HG02943 (cell line): ENCODE data around the gene CPNE7.

Source experiments
- ATAC-seq: cut with Tn5 transposase; IDR thresholded peaks from one replicate; pipeline ENCODE4 v1.9.1; 2021; ENCODE audit warnings: mild to moderate bottlenecking, low read depth, moderate library complexity; ENCODE audit not compliant: unreplicated experiment

The CPNE7 gene

DNA sequence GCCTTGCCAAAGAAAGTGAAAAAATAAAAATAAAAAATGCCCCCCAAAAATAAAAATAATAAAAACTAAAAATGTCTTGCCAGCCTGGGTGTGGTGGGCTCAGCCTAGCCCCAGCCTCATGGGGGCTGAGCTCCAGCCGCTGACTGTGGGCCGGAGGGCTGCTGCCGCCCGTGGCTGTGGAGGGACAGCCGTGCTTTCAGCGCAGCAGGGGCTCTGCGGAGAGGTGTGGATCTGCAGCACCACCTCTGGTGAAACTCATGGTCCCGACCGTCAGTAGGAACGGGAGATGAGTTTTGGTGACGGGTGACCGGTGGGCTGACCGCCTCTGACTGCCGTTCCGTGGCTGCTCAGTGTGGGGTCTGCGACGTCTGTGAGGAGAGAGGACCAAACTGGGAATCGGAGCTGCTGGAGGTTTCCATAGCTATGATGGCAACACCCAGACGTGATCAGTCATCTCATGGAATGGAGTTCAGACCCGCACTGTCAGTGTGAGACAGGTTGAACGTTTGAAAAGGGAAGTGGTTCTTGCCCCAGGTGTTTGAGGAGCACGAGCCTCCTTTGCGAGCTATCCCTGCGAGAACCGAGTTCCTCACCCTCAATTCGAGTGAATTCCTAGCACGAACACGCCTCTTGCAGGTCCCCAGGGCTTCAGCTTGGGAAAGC lies 27.1 kb upstream of the CPNE7 start:
- no peak for ATAC-seq

DNA sequence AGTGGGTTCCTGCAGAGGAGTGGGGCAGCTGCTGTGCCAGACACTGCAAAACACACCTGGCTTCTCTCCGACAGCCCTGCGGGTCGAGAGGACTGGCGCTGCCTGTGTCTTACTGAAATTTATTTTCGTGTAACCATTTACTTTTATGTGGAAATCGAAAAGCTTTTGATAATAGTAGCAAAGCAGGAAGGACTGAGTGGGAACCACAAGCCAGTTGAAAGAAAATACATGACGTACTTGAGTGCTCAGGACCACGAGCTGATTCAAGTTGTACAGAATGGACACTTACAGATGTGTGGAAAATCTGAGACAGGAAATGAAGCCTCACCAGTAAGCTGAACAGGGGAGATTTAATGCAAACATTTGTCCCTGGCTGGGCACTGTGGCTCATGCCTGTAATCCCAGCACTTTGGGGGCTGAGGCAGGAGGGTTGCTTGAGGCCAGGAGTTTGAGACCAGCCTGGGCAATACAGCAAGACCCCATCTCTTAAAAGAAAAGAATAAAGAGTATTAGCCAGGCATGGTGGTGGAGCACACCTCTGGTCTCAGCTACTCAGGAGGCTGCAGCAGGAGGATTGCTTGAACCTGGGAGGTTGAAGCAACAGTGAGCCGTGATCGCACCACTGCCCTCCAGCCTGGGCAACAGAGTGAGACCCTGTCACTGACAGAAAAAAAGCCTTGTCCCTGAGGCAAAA lies 26.4 kb upstream of the CPNE7 start:
- ATAC-seq, result no peak

DNA sequence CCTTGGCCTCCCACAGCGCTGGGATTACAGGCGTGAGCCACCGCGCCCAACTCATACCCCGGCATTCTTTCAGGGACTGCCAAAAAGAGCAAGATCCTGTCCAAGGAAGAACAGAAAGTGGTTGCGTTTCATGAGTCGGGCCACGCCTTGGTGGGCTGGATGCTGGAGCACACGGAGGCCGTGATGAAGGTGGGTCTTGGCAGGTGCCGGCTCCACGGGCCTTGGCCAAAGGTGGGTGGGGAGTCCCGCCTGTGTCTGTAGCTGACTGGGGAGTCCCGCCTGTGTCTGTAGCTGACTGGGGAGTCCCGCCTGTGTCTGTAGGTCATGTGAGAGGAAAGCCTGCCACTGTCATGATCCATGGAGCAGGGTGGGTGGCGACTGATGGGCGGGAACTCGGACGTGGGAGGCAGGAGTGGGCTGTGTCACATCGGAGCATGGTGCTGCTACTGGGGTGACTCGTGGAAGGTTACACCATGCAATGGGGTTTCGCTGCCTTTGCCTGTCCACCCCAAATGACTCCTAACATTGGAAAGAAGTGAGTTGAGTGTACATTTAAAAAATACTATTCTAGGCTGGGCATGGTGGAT lies 25.0 kb upstream of the CPNE7 start:
- no peak for ATAC-seq

DNA sequence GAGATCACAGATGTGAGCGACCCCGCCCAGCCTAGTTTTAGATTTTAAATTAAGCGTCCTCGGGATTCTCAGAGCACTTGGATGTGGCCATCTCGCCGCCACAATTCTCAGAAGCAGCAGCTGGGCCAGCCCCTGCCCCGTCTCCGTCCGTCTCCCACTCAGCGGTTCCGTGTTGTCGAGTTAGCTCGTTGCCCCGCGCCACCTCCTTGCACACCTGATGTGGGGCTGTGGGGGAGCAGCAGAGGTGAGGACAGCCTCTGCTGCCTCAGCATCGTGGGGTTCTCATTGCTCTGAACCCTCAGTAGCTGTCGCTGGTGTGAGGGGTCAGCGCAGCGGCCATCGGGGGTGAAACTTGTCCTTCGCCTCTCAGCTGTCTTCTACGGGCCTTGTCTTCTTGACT lies 23.2 kb upstream of the CPNE7 start:
- no peak for ATAC-seq

DNA sequence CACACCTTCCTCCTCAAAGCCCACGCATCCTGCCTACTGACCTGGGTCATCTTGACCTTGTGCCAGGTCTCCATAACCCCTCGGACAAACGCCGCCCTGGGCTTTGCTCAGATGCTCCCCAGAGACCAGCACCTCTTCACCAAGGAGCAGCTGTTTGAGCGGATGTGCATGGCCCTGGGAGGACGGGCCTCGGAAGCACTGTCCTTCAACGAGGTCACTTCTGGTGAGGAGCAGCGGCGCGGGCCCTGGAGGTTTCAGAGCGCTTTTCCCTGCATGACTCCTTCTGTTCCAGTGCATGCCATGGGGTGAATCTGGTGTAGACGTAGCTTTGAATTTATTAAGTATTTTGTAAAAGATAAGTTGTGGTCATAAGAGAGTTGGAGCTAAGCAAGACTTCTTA lies 22.6 kb upstream of the CPNE7 start:
- no peak for ATAC-seq

DNA sequence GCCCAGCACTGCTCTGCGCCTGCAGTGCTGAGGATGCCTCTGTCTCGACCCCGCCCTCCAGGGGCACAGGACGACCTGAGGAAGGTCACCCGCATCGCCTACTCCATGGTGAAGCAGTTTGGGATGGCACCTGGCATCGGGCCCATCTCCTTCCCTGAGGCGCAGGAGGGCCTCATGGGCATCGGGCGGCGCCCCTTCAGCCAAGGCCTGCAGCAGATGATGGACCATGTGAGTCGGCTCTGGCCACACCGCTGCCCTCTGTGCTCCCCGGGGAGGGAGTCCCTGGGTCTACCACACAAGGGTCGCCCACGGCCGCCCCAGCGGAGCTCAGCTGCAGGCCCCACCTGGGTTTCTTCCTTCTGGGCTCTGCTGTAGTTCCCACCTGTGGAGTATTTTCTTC lies 21.8 kb upstream of the CPNE7 start:
- ATAC-seq, result no peak

DNA sequence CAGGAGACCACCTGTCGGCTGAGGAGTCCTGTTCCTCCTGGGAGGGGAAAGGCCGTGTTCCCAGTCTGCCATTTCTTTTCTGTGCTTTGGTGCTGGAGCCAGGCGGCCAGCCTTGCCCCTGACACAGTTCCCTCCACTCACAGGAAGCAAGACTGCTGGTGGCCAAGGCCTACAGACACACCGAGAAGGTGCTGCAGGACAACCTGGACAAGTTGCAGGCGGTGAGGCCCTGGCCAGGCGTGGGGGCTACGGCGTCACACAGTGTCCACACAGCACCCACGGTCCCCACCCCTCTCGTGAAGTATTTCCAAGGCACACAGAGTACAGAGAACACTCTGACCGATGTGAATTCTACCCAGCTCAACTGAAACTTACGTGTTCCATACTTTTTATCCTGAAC lies 21.2 kb upstream of the CPNE7 start:
- ATAC-seq, result no peak

DNA sequence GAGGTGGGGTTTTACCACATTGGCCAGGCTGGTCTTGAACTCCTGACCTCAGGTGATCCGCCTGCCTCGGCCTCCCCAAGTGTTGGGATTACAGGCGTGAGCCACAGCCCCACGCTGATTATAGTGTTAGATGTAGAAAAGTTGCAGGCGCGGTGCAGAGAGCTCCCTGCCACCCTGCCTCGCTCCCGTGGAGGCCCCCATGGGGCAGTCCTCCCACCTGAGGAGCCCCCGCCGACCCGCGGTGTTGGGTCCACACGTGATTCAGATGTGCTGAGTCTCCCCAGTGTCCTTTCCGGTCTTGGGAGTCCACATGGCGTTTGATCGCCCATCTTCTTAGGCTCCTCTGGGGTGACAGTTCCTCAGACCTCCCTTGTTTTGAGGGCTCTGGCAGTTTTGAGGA lies 20.3 kb upstream of the CPNE7 start:
- ATAC-seq, result no peak

DNA sequence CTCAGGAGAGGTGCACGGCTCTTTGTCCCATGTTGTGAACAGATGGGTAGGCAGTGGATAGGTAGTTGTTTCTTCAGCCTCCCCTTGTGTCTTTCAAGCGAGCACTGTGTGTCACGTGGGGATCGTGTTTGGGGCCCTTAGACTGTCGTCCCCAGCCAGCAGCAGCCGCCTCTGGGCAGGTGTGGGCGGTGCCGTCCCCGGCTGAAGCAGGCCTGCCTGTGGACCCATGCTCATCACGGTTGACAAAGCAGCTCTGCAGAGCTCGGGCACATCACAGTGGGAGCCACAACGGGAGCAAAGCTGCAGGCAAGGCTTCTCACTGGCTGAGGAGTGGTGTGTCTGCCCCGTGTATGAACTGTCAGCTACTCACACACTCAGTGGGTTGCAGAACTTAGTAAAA lies 19.8 kb upstream of the CPNE7 start:
- ATAC-seq, result no peak

DNA sequence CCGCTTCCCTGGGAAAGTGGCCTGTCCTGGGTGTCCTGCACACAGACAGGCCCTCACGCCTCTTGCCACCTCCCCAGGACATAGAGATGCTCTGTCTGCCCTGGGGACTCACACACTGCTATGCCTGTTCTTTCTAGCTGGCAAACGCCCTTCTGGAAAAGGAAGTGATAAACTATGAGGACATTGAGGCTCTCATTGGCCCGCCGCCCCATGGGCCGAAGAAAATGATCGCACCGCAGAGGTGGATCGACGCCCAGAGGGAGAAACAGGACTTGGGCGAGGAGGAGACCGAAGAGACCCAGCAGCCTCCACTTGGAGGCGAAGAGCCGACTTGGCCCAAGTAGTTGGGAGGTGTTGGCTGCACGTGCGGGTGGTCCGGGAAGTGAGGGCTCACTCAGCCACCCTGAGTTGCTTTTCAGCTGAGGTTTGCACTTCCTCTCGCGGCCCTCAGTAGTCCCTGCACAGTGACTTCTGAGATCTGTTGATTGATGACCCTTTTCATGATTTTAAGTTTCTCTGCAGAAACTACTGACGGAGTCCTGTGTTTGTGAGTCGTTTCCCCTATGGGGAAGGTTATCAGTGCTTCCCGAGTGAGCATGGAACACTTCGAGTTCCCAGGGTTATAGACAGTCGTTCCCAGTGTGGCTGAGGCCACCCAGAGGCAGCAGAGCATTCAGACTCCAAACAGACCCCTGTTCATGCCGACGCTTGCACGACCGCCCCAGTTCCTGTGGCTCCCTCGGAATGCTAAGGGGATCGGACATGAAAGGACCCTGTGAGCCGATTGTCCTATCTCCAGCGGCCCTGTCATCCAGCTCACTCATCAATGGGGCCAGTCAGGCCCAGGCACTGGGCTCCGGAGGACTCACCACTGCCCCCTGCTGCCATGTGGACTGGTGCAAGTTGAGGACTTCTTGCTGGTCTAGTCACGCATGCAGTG lies 18.5 kb upstream of the CPNE7 start:
- no peak for ATAC-seq

DNA sequence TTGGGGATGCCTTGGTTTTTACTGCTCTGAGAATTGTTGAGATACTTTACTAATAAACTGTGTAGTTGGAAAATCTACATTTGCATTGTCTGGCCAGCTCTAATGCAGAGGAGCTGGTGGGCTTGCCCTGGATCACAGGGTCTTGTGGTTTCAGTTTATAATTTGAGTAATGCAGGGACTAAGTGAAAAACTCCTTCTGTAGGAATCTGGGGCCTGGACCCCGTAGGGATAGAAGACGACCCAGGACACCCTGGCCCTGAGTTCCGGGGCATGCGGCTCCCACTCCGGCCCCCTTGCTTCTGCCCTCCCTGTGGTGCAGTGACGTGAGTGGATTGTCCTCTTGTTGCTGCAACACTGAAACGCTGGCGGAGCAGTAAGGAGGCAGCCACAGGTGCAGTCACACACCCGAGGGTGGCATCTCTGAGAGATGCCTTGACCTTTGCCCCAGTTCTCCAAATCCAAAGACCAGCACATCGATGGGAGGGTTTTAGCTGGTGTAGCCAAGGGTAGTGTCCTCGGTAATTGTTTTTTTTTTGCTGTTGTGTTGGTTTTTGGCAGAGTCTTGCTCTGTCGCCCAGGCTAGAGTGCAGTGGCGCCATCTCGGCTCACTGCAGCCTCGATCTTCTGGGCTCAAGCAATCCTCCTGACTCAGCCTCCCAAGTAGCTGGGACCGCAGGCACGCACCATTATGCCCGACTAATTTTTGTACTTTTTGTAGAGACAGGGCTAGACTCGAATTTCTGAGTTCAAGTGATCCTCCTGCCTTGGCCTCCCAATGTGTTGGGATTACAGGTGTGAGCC lies 17.7 kb upstream of the CPNE7 start:
- ATAC-seq, result no peak

DNA sequence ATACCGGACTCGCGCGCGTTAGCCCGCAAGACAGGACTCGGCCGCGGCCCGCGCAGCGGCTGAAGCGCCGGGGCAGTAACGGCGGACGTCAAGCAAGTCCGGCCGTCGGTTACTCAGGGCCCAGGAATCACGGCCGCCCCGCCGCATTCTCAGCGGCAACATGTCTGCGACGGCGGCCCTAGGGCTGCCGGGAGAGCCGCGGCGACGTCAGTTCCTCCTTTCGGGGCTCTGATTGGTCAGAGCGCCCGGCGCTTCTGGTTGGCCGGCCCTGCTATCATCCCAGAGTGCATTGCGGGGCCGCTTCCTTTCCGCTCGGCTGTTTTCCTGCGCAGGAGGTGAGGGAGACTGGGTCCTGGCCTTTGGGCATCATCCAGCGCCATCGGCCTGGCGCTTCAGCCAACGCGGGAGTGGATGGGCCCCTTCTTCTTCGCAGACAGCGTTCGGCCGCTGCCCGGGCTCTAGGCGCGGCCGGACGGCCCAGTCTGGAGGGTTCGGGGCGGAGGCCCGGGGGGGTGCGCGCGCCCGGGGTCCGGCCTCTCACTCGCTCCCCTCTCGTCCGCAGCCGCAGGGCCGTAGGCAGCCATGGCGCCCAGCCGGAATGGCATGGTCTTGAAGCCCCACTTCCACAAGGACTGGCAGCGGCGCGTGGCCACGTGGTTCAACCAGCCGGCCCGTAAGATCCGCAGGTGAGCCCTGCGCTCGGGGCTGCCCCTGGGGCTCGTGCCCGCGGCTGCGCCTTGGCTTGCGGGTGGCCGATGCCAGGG lies 15.0 kb upstream of the CPNE7 start, which contains the start of gene RPL13:
Gene RPL13 (plus strand): TSS at position 305 of the 764 bp plus-strand sequence. CDS start 278 bp downstream, at position 583.
- peak; percentile 79 for ATAC-seq

DNA sequence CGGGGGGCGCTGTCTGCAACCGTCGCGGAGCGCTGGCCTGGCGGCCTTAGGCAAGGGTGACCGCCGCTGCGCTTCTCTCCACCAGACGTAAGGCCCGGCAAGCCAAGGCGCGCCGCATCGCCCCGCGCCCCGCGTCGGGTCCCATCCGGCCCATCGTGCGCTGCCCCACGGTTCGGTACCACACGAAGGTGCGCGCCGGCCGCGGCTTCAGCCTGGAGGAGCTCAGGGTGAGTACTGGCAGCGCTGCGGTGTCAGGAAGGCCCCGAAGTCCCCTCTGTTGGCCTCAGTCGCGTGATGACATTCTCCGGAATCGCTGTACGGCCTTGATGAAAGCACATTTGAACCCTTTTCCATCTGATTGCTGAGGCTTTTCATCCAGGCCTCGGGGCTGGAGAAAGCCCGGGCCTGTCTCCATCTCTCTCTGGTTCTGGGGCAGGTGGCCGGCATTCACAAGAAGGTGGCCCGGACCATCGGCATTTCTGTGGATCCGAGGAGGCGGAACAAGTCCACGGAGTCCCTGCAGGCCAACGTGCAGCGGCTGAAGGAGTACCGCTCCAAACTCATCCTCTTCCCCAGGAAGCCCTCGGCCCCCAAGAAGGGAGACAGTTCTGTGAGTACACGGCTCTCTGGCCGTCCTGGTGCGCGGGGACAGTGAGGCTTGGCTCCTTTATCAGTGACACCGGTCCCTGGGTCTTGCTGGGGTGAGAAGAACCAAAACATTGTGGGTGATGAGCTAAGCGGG lies 14.2 kb upstream of the CPNE7 start:
- no peak for ATAC-seq

DNA sequence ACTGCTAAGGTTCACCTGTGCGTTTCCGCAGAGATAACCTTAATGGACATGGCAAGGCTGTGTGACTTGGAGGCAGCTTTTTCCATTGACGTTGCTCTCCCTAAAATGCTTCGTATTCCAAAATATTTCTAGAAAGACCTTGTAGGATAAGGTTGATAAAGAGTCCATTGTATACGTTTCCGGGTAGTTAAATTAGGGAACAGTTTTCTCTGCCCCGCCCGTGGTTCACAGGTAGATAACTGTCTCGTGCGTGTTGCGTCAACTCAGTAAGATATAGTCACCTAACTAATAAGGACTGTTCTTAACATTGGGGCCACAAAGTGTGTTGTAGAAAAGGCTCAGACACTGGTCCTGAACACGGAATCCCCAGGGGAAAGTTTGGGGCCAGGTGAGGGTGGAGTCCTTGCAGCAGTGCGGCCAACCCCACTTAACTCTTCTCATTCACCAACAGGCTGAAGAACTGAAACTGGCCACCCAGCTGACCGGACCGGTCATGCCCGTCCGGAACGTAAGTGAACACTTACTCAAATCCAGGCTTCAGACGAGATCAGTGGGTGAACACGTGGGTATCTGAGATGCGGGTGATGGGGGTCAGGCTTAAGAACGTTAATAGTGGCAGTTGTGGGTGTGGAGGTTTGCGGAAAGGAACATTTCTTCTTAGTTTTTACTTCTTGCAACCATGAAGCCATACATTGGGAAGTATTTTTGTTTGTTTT lies 13.5 kb upstream of the CPNE7 start:
- ATAC-seq, result no peak

DNA sequence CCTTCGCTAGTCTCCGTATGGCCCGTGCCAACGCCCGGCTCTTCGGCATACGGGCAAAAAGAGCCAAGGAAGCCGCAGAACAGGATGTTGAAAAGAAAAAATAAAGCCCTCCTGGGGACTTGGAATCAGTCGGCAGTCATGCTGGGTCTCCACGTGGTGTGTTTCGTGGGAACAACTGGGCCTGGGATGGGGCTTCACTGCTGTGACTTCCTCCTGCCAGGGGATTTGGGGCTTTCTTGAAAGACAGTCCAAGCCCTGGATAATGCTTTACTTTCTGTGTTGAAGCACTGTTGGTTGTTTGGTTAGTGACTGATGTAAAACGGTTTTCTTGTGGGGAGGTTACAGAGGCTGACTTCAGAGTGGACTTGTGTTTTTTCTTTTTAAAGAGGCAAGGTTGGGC lies 12.6 kb upstream of the CPNE7 start:
- no peak for ATAC-seq

DNA sequence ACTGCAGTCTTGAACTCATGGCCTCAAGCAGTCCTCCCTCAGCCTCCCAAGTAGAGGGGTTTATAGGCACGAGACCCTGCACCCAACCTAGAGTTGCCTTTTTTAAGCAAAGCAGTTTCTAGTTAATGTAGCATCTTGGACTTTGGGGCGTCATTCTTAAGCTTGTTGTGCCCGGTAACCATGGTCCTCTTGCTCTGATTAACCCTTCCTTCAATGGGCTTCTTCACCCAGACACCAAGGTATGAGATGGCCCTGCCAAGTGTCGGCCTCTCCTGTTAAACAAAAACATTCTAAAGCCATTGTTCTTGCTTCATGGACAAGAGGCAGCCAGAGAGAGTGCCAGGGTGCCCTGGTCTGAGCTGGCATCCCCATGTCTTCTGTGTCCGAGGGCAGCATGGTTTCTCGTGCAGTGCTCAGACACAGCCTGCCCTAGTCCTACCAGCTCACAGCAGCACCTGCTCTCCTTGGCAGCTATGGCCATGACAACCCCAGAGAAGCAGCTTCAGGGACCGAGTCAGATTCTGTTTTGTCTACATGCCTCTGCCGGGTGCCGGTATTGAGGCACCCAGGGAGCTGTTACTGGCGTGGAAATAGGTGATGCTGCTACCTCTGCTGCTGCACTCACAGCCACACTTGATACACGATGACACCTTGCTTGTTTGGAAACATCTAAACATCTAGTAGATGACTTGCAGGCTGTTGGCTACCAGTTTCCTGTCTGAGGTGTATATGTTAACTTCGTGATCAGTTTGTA lies 11.7 kb upstream of the CPNE7 start:
- ATAC-seq, result no peak

DNA sequence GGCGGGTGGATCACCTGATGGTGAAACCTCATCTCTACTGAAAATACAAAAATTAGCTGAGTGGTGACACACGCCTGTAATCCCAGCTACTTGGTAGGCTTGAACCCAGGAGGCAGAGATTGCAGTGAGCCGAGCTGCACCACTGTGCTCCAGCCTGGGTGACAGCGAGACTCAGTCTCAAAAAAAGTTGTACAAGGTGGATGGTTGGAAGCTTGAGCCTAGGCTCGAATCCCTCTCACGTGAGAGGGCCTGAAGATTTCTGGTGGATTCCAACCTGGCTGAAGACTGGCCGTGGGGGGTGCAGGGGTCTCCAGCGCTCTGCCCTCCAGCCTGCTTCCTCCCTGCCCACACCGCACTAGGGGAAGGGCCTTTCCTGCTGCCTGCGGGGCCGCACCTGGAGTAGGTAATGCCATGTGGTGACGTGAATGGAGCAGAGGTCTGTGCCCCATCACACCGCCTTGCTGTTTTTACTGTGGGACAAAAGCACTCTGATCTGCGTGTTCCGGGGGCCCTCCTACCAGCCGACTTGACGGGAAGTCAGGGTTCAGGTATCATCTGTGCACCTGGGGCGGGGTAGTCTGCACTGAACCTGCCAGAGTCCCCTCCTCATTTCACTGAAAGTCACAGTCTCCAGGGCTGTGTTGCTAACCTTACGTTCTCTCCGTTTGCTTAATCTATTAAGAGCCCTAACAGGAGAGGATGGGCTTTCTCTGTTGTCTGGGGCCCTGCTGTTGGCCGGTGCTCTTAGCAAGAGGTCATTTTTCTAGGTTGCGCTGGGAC lies 10.9 kb upstream of the CPNE7 start:
- ATAC-seq, result no peak
